LoVo (cell line): Measurements from ENCODE around the gene YARS1.

Experiments used
- DNase-seq: peaks from one replicate; pipeline ENCODE4 v3.0.0-alpha.2; 2016; ENCODE audit warnings: low spot score

YARS1 gene

GRCh38 chr1:32763221-32763620, 53.9 kb downstream of the YARS1 start:
- DNase-seq, result no peak

- DNase-seq, result no peak
These were observed 55.2 kb downstream of the YARS1 start for GRCh38 chr1:32761936-32762335.

- DNase-seq, result peak; percentile 71
These were observed 55.8 kb downstream of the YARS1 start for GRCh38 chr1:32761253-32761877.

GRCh38 chr1:32759997-32760623, 57.0 kb downstream of the YARS1 start:
- DNase-seq, result peak; percentile 98

- DNase-seq, result peak; percentile 66
These were observed 57.6 kb downstream of the YARS1 start for GRCh38 chr1:32759521-32759981.

GRCh38 chr1:32758795-32759430, 58.2 kb downstream of the YARS1 start:
- DNase-seq, result no peak

GRCh38 chr1:32758177-32758794, 58.9 kb downstream of the YARS1 start:
- DNase-seq, result no peak

GRCh38 chr1:32757213-32757895, 59.8 kb downstream of the YARS1 start:
- DNase-seq, result no peak

- DNase-seq, result no peak
These were observed 61.4 kb downstream of the YARS1 start for GRCh38 chr1:32755810-32756159.

- no peak for DNase-seq
These were observed 61.9 kb downstream of the YARS1 start for GRCh38 chr1:32755098-32755809.

GRCh38 chr1:32754317-32755097, 62.7 kb downstream of the YARS1 start:
- DNase-seq, result no peak

- no peak for DNase-seq
These were observed 63.4 kb downstream of the YARS1 start for GRCh38 chr1:32753532-32754316.

- DNase-seq, result no peak
These were observed 67.4 kb downstream of the YARS1 start for GRCh38 chr1:32749771-32750170.

- no peak for DNase-seq
These were observed 67.8 kb downstream of the YARS1 start for GRCh38 chr1:32749332-32749731.

GRCh38 chr1:32748926-32749325, 68.2 kb downstream of the YARS1 start:
- DNase-seq, result no peak

- DNase-seq, result no peak
These were observed 68.8 kb downstream of the YARS1 start for GRCh38 chr1:32748348-32748747.

GRCh38 chr1:32746130-32746529, 71.0 kb downstream of the YARS1 start:
- no peak for DNase-seq

GRCh38 chr1:32744071-32744425, 73.1 kb downstream of the YARS1 start:
- no peak for DNase-seq

GRCh38 chr1:32743380-32744070, 73.6 kb downstream of the YARS1 start:
- no peak for DNase-seq

GRCh38 chr1:32742956-32743355, 74.2 kb downstream of the YARS1 start:
- peak; percentile 52 for DNase-seq
